HepG2 (cell line): ENCODE data around the gene AGRP. TPM values are rescaled to one million over a fixed set of nuclear protein-coding genes. Genes with fewer than 3 reads are reported as not detected.

Source experiments
- ATAC-seq: fragments of 200-7000 bp; cut with Tn5 transposase; 3 replicates; pipeline ENCODE4 v1.9.1; 2020; ENCODE audit warnings: mild to moderate bottlenecking, moderate library complexity
- BruUV-seq: library from RNA; stranded (reverse); fragments of 400-500 nt; replicated peaks from 2 replicates; lab custom pipeline; 2021; lab: Mats Ljungman, UMichigan
- CTCF ChIA-PET: fragments of 300-600 bp; formaldehyde crosslinking; extraction: SDS; loops from one replicate; lab custom pipeline; 2021; ENCODE audit warnings: low total read pairs, inconsistent platforms, low intra/inter-chr PET ratio; lab: Yijun Ruan, JAX
- POLR2A ChIA-PET: fragments of 350-600 bp; sonication (Branson Sonifier 250); formaldehyde crosslinking; loops from one replicate; lab custom pipeline; 2020; ENCODE audit warnings: antibody characterized with exemption, inconsistent platforms; lab: Yijun Ruan, JAX
- DNase-seq: peaks from one replicate; pipeline ENCODE4 v3.0.0-alpha.2; 2015; ENCODE audit warnings: low spot score
- FAIRE-seq: peaks from 3 replicates; lab custom pipeline; 2011; peaks lifted over from hg19 to GRCh38; lab: Jason Lieb, UNC
- H2AFZ ChIP-seq: one replicate; pipeline ENCODE4 v1.6.1; 2011; ENCODE audit warnings: low read length, inconsistent platforms
- H3K27ac ChIP-seq: fragments of 300-600 bp; 3 replicates; pipeline ENCODE4 v1.8.0; 2011; ENCODE audit warnings: mixed run types, mild to moderate bottlenecking, mixed read lengths, low read length, inconsistent platforms; ENCODE audit not compliant: insufficient read depth; ENCODE audit errors: extremely low read length
- H3K27me3 ChIP-seq, 2 experiments: fragments of 200-600 bp in 1 of 2; 2 replicates in 1 of 2; 3 replicates in 1 of 2; pipeline versions ENCODE4 v1.6.0 to v1.8.0; 2011; ENCODE audit warnings: low read length in 2 of 2, mild to moderate bottlenecking in 2 of 2, moderate library complexity in 2 of 2, inconsistent platforms in 1 of 2; ENCODE audit not compliant: insufficient read depth in 2 of 2, control insufficient read depth in 1 of 2
- H3K36me3 ChIP-seq, 2 experiments: fragments of 200-600 bp in 1 of 2; replicated peaks in 1 of 2; 2 replicates in 1 of 2; 3 replicates in 1 of 2; pipeline versions ENCODE4 v1.5.1 to v1.8.0; 2011; ENCODE audit warnings: low read length in 2 of 2, inconsistent platforms in 1 of 2; ENCODE audit not compliant: insufficient read depth in 2 of 2, control insufficient read depth in 1 of 2
- H3K4me1 ChIP-seq: 2 replicates; pipeline ENCODE4 v1.5.1; 2012; ENCODE audit warnings: low read length, inconsistent platforms; ENCODE audit not compliant: insufficient read depth
- H3K4me2 ChIP-seq: 2 replicates; pipeline ENCODE4 v1.6.0; 2011; ENCODE audit warnings: low read depth, low read length, inconsistent platforms
- H3K4me3 ChIP-seq, 3 experiments: fragments of 200-600 bp in 1 of 3; sonication (generic), shearing (Covaris generic) in 1 of 3; replicated peaks in 1 of 3; 2 replicates each; pipeline ENCODE4 v1.5.1; 2011 to 2016; ENCODE audit warnings: low read length in 3 of 3, inconsistent platforms in 2 of 3, low read depth in 2 of 3, mild to moderate bottlenecking in 2 of 3, control low read depth in 1 of 3, mixed read lengths in 1 of 3; ENCODE audit not compliant: insufficient read depth in 1 of 3
- H3K79me2 ChIP-seq: one replicate; pipeline ENCODE4 v1.6.1; 2011; ENCODE audit warnings: low read length, inconsistent platforms; ENCODE audit not compliant: insufficient read depth
- H3K9ac ChIP-seq: 2 replicates; pipeline ENCODE4 v1.6.0; 2011; ENCODE audit warnings: mild to moderate bottlenecking, low read depth, low read length, inconsistent platforms; ENCODE audit not compliant: insufficient read depth
- H3K9me3 ChIP-seq: 2 replicates; pipeline ENCODE4 v1.5.1; 2012; ENCODE audit warnings: mild to moderate bottlenecking, low read length
- H4K20me1 ChIP-seq: 2 replicates; pipeline ENCODE4 v1.6.0; 2011; ENCODE audit warnings: inconsistent platforms, mild to moderate bottlenecking, low read length, moderate library complexity; ENCODE audit not compliant: insufficient read depth
- ARID5B ChIP-seq: IDR thresholded peaks from 2 replicates; pipeline ENCODE4 v1.4.0; 2020; ENCODE audit warnings: mild to moderate bottlenecking, missing genetic modification reagents
- DNMT1 ChIP-seq: sonication (generic); formaldehyde crosslinking; IDR thresholded peaks from 2 replicates; pipeline ENCODE4 v1.5.1; 2020; ENCODE audit warnings: mild to moderate bottlenecking, missing genetic modification reagents
- EP300 ChIP-seq, 3 experiments: sonication (generic) in 1 of 3; formaldehyde crosslinking in 1 of 3; IDR thresholded peaks; 2 replicates each; pipeline versions ENCODE4 v1.5.1 to v1.6.1; 2011 to 2020; ENCODE audit warnings: low read depth in 2 of 3, low read length in 2 of 3, borderline replicate concordance in 1 of 3, improper control_type of control experiment in 1 of 3, mild to moderate bottlenecking in 1 of 3, missing genetic modification reagents in 1 of 3, moderate library complexity in 1 of 3
- HMG20A ChIP-seq: IDR thresholded peaks from 2 replicates; pipeline ENCODE4 v1.6.1; 2016; ENCODE audit warnings: borderline replicate concordance
- KAT7 ChIP-seq: IDR thresholded peaks from 2 replicates; pipeline ENCODE4 v1.6.1; 2018; ENCODE audit warnings: borderline replicate concordance, missing compliant biosample characterization
- KLF15 ChIP-seq: sonication (generic); formaldehyde crosslinking; IDR thresholded peaks from 2 replicates; pipeline ENCODE4 v1.8.1; 2023; ENCODE audit warnings: borderline replicate concordance, mild to moderate bottlenecking, inconsistent platforms, missing genetic modification reagents, mixed read lengths
- MEIS2 ChIP-seq: sonication (generic); formaldehyde crosslinking; IDR thresholded peaks from 2 replicates; pipeline ENCODE4 v1.9.0; 2021; ENCODE audit warnings: mild to moderate bottlenecking, missing genetic modification reagents
- NFYB ChIP-seq: sonication (generic); formaldehyde crosslinking; IDR thresholded peaks from 2 replicates; pipeline ENCODE4 v1.4.0; 2020; ENCODE audit warnings: missing genetic modification reagents
- RFX3 ChIP-seq: IDR thresholded peaks from 2 replicates; pipeline ENCODE4 v1.6.1; 2016; ENCODE audit warnings: missing biosample characterization, missing genetic modification reagents
- RFX5 ChIP-seq: IDR thresholded peaks from 2 replicates; pipeline ENCODE4 v1.6.1; 2011; ENCODE audit warnings: low read depth, low read length, improper control_type of control experiment
- YY1 ChIP-seq: IDR thresholded peaks from 2 replicates; pipeline ENCODE4 v1.6.1; 2011; ENCODE audit warnings: low read length, low read depth, moderate library complexity, mild to moderate bottlenecking; ENCODE audit not compliant: insufficient read depth, insufficient replicate concordance
- ZNF207 ChIP-seq: fragments of 450-650 bp; IDR thresholded peaks from 2 replicates; pipeline ENCODE4 v1.6.1; 2016; ENCODE audit warnings: antibody characterized with exemption, borderline replicate concordance
- ZNF446 ChIP-seq: sonication (generic); formaldehyde crosslinking; IDR thresholded peaks from 2 replicates; pipeline ENCODE4 v1.5.0; 2020; ENCODE audit warnings: mild to moderate bottlenecking, missing genetic modification reagents
- ZNF614 ChIP-seq: IDR thresholded peaks from 2 replicates; pipeline ENCODE4 v1.6.1; 2018; ENCODE audit warnings: missing biosample characterization, missing genetic modification reagents, inconsistent platforms, borderline replicate concordance
- WGBS: methylation state at CpG from one replicate; pipeline ENCODE4 v1.1.6; 2017; ENCODE audit warnings: low lambda C conversion rate; 5-methylcytosine and 5-hydroxymethylcytosine counted together
- in situ Hi-C: cut with HindIII; loops from 2 replicates; pipeline ENCODE4 v1.10.0; 2017; ENCODE audit warnings: low pct_unique_long_range_greater_than_20kb; ENCODE audit not compliant: extremely low pct_ligation_motif_present
- intact Hi-C: fragments of 100-400 bp; cut with micrococcal nuclease; formaldehyde crosslinking; loops from one replicate; pipeline ENCODE4 v1.10.0; 2022; ENCODE audit not compliant: unreplicated experiment
- polyA plus RNA-seq, 8 experiments: library from polyadenylated mRNA; depleted of rRNA in 3 of 8; stranded (reverse) in 7 of 8; unstranded in 1 of 8; fragments of >200 nt; fragmentation: Illumina TruSeq in 4 of 8; extraction: Trizol in 4 of 8; gene quantifications; 2 replicates each; pipeline versions ENCODE4 v1.2.1 to v1.2.3, GENCODE V29; 2011 to 2016; ENCODE audit warnings: low read depth in 4 of 8, missing spikeins in 1 of 8, mixed read lengths in 1 of 8; ENCODE audit not compliant: insufficient read depth in 1 of 8
- total RNA-seq, 5 experiments: library from RNA; depleted of rRNA; stranded (reverse); fragments of >200 nt; fragmentation: Illumina TruSeq; extraction: Trizol; gene quantifications; 2 replicates each; pipeline ENCODE4 v1.2.3, GENCODE V29; 2016; ENCODE audit warnings: low read depth in 1 of 5
- TF ChIP-seq, protein P1 (sequence below): sonication (generic); formaldehyde crosslinking; IDR thresholded peaks from 2 replicates; pipeline ENCODE4 v1.4.0; 2020; ENCODE audit warnings: missing genetic modification reagents, borderline replicate concordance
- TF ChIP-seq, protein P2 (sequence below): sonication (generic); formaldehyde crosslinking; IDR thresholded peaks from 2 replicates; pipeline ENCODE4 v1.4.0; 2020; ENCODE audit warnings: low read depth, mild to moderate bottlenecking, missing genetic modification reagents

The AGRP gene
- total and polyA plus RNA-seq, 2 of the 13 experiments (the other 11 are each of a cell fraction or from before 2014, with no cell fraction given) = not detected

DNA sequence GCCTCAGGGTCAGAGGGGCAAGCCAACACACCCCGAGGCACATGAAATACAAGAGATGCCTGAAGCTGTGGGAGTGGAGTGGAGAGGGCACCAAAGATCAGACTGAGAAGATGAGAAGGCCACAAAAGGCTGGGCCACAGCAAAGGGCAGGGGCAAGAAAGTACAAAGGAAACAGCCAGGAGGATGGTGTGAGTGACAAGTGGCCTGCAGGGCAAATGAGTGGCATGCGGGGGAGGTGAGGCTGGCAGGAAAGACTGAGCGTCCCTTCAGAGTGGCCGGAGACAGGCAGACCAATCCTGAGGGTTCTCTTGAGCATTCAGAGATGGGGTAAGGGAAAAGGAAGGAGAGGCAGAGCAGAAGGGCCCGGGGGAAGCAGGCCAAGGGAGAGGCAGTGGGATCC, 29.2 kb downstream of the AGRP start:
- intact Hi-C loops (no loop called here), in situ Hi-C loops (no loop called here)
- H3K27me3 ChIP-seq = no peaks in the 10 kb centered on the region
- ATAC-seq (no peak), DNase-seq (no peak), FAIRE-seq (no peak)
- H3K4me3 ChIP-seq = no peak overlapping the region
- CTCF ChIA-PET = no interaction called here
- peaks cover 9 to 14% of the 10 kb centered on the region in 2 experiments; a peak in 3 of 5 replicates for H3K36me3 ChIP-seq
- no peak overlapping the region for H3K27ac ChIP-seq
- BruUV-seq = no TSS peak
- no peak overlapping the region for H3K4me2 ChIP-seq
- no peak for TF ChIP-seq HMG20A (CRISPR knock-in tag)
- no peak for TF ChIP-seq RFX5
- TF ChIP-seq ZNF614 (CRISPR knock-in tag) = no peak
- no peak for TF ChIP-seq EP300 (IDR thresholded peaks at IDR 0.05; ENCODE audit: low read depth in 2 of 2, low read length in 2 of 2)
- TF ChIP-seq EP300 (CRISPR knock-in tag; IDR thresholded peaks at IDR 0.05; ENCODE audit: borderline replicate concordance) = no peak
- no peak for TF ChIP-seq KAT7 (CRISPR knock-in tag)
- TF ChIP-seq YY1 = no peak
- TF ChIP-seq, protein P1, sequence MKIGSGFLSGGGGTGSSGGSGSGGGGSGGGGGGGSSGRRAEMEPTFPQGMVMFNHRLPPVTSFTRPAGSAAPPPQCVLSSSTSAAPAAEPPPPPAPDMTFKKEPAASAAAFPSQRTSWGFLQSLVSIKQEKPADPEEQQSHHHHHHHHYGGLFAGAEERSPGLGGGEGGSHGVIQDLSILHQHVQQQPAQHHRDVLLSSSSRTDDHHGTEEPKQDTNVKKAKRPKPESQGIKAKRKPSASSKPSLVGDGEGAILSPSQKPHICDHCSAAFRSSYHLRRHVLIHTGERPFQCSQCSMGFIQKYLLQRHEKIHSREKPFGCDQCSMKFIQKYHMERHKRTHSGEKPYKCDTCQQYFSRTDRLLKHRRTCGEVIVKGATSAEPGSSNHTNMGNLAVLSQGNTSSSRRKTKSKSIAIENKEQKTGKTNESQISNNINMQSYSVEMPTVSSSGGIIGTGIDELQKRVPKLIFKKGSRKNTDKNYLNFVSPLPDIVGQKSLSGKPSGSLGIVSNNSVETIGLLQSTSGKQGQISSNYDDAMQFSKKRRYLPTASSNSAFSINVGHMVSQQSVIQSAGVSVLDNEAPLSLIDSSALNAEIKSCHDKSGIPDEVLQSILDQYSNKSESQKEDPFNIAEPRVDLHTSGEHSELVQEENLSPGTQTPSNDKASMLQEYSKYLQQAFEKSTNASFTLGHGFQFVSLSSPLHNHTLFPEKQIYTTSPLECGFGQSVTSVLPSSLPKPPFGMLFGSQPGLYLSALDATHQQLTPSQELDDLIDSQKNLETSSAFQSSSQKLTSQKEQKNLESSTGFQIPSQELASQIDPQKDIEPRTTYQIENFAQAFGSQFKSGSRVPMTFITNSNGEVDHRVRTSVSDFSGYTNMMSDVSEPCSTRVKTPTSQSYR (CRISPR knock-in tag) = no peak
- no peak for TF ChIP-seq ZNF446 (CRISPR knock-in tag)
- TF ChIP-seq RFX3 (CRISPR knock-in tag) = no peak
- TF ChIP-seq, protein P2, sequence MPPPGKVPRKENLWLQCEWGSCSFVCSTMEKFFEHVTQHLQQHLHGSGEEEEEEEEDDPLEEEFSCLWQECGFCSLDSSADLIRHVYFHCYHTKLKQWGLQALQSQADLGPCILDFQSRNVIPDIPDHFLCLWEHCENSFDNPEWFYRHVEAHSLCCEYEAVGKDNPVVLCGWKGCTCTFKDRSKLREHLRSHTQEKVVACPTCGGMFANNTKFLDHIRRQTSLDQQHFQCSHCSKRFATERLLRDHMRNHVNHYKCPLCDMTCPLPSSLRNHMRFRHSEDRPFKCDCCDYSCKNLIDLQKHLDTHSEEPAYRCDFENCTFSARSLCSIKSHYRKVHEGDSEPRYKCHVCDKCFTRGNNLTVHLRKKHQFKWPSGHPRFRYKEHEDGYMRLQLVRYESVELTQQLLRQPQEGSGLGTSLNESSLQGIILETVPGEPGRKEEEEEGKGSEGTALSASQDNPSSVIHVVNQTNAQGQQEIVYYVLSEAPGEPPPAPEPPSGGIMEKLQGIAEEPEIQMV (CRISPR knock-in tag) = no peak
- TF ChIP-seq KLF15 (CRISPR knock-in tag) = no peak
- no peak for TF ChIP-seq MEIS2 (CRISPR knock-in tag)
- no peak for TF ChIP-seq ARID5B
- no peak for TF ChIP-seq DNMT1 (CRISPR knock-in tag)
- TF ChIP-seq ZNF207 = no peak
- TF ChIP-seq NFYB = no peak
- TF ChIP-seq, all 625 proteins: peak for 0
- WGBS = 77% methylated on average over 5 of the region's 5 CpGs
- H4K20me1 ChIP-seq = no peaks in the 10 kb centered on the region; the same call in 1 of the 2 replicates
- no peaks in the 10 kb centered on the region for H3K79me2 ChIP-seq
- no peak overlapping the region for H3K9ac ChIP-seq
- H2AFZ ChIP-seq = no peak overlapping the region
- POLR2A ChIA-PET = no interaction called here
- no peaks in the 10 kb centered on the region for H3K9me3 ChIP-seq
- H3K4me1 ChIP-seq = peaks cover 24% of the 10 kb centered on the region
